Caco-2 (cell line): Measurements from ENCODE around the gene FES. TPM values are rescaled to one million over a fixed set of nuclear protein-coding genes. Genes with fewer than 3 reads are reported as not detected.

Experiments used
- BruUV-seq: library from RNA; stranded (reverse); fragments of 400-500 nt; replicated peaks from 2 replicates; lab custom pipeline; 2021; lab: Mats Ljungman, UMichigan
- CTCF ChIA-PET: fragments of 300-600 bp; sonication (Branson Sonifier 250); formaldehyde crosslinking; loops from one replicate; lab custom pipeline; 2022; ENCODE audit warnings: antibody characterized with exemption; lab: Charles Lee
- POLR2A ChIA-PET: fragments of 300-600 bp; sonication (Branson Sonifier 250); formaldehyde crosslinking; loops from one replicate; lab custom pipeline; 2022; ENCODE audit warnings: antibody characterized with exemption; lab: Charles Lee
- DNase-seq, 2 experiments: peaks; one replicate each; pipeline versions ENCODE4 v3.0.0 to v3.0.0-alpha.2; 2020 to 2022
- H3K27me3 ChIP-seq: replicated peaks from 2 replicates; pipeline ENCODE4 v1.6.0; 2011; ENCODE audit warnings: low read length; ENCODE audit not compliant: control insufficient read depth, insufficient read depth
- H3K36me3 ChIP-seq: 2 replicates; pipeline ENCODE4 v1.5.1; 2011; ENCODE audit warnings: low read length; ENCODE audit not compliant: control insufficient read depth, insufficient read depth
- H3K4me1 ChIP-seq: fragments of 250-450 bp; sonication (Bioruptor Pico); 2 replicates; pipeline ENCODE4 v1.5.1; 2020; ENCODE audit warnings: mild to moderate bottlenecking
- H3K4me3 ChIP-seq: 2 replicates; pipeline ENCODE4 v1.5.1; 2011; ENCODE audit warnings: low read depth, mild to moderate bottlenecking, control low read depth, low read length
- H3K9me3 ChIP-seq: fragments of 250-450 bp; sonication (Bioruptor Pico); 2 replicates; pipeline ENCODE4 v1.5.1; 2020; ENCODE audit warnings: mild to moderate bottlenecking, moderate library complexity
- H3K27ac Mint-ChIP-seq: one replicate; pipeline ENCODE4 v1.8.0; 2022; ENCODE audit warnings: mixed read lengths; ENCODE audit not compliant: unreplicated experiment
- H3K27me3 Mint-ChIP-seq: one replicate; pipeline ENCODE4 v1.8.0; 2022; ENCODE audit warnings: mixed read lengths; ENCODE audit not compliant: insufficient read depth, unreplicated experiment
- H3K36me3 Mint-ChIP-seq: one replicate; pipeline ENCODE4 v1.8.0; 2022; ENCODE audit warnings: mild to moderate bottlenecking, mixed read lengths; ENCODE audit not compliant: insufficient read depth, unreplicated experiment
- H3K4me1 Mint-ChIP-seq: one replicate; pipeline ENCODE4 v1.8.0; 2022; ENCODE audit warnings: low read depth, mixed read lengths; ENCODE audit not compliant: unreplicated experiment
- H3K4me3 Mint-ChIP-seq: one replicate; pipeline ENCODE4 v1.8.0; 2022; ENCODE audit warnings: mild to moderate bottlenecking, moderate library complexity, mixed read lengths; ENCODE audit not compliant: unreplicated experiment
- H3K9me3 Mint-ChIP-seq: one replicate; pipeline ENCODE4 v1.8.0; 2022; ENCODE audit warnings: mixed read lengths; ENCODE audit not compliant: unreplicated experiment
- intact Hi-C: fragments of 100-400 bp; cut with micrococcal nuclease; formaldehyde crosslinking; loops from one replicate; pipeline ENCODE4 v1.10.0; 2022; ENCODE audit not compliant: unreplicated experiment
- total RNA-seq: library from RNA; stranded (reverse); gene quantifications from 2 replicates; pipeline ENCODE4 v1.2.3, GENCODE V29; 2022
- TF ChIP-seq, protein P1 (sequence below), 2 experiments: fragments of 200-600 bp in 1 of 2; IDR thresholded peaks; 1 replicate in 1 of 2; 2 replicates in 1 of 2; pipeline versions ENCODE4 v1.5.1 to v1.8.0; 2011 to 2022; ENCODE audit warnings: antibody characterized with exemption in 1 of 2, control low read depth in 1 of 2, inconsistent platforms in 1 of 2, low read depth in 1 of 2, low read length in 1 of 2, mild to moderate bottlenecking in 1 of 2, moderate library complexity in 1 of 2; ENCODE audit not compliant: insufficient read depth in 1 of 2, severe bottlenecking in 1 of 2, unreplicated experiment in 1 of 2

Gene FES
- total RNA-seq, 1 experiment from 2014 or later, result 1.7 TPM

DNA sequence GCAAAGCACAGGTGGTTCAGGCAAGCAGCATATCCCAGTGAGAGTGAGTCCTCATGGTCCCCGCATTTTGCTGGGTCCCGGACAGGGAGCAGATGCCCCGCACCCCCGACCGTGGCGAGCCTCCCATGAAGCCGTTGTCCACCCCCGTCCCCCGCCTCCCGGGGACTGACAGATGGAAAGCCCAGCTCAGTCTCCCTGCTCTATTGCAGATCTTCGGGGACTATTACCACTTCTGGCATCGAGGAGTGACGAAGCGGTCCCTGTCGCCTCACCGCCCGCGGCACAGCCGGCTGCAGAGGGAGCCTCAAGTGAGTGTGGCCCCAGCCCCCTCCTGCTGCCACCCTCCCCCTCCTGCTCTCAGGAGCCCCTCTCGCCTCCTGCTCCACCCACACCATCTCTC, 8.3 kb upstream of the FES start:
- TF ChIP-seq, protein P1, sequence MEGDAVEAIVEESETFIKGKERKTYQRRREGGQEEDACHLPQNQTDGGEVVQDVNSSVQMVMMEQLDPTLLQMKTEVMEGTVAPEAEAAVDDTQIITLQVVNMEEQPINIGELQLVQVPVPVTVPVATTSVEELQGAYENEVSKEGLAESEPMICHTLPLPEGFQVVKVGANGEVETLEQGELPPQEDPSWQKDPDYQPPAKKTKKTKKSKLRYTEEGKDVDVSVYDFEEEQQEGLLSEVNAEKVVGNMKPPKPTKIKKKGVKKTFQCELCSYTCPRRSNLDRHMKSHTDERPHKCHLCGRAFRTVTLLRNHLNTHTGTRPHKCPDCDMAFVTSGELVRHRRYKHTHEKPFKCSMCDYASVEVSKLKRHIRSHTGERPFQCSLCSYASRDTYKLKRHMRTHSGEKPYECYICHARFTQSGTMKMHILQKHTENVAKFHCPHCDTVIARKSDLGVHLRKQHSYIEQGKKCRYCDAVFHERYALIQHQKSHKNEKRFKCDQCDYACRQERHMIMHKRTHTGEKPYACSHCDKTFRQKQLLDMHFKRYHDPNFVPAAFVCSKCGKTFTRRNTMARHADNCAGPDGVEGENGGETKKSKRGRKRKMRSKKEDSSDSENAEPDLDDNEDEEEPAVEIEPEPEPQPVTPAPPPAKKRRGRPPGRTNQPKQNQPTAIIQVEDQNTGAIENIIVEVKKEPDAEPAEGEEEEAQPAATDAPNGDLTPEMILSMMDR (IDR thresholded peaks at IDR 0.05; ENCODE audit: insufficient read depth in 1 of 2, low read depth in 1 of 2, low read length in 1 of 2, severe bottlenecking in 1 of 2, unreplicated experiment in 1 of 2), result no peak
- Mint-ChIP-seq H3K36me3 (peaks cover 18% of the 10 kb centered on the region), H3K4me1 (no peaks in the 10 kb centered on the region), H3K27ac (no peak overlapping the region), H3K4me3 (no peak overlapping the region), H3K27me3 (no peaks in the 10 kb centered on the region), H3K9me3 (no peaks in the 10 kb centered on the region)
- intact Hi-C loops, result no loop called here
- peaks cover 27% of the 10 kb centered on the region for H3K4me1 ChIP-seq
- BruUV-seq, result no TSS peak
- H3K27me3 ChIP-seq, result no peaks in the 10 kb centered on the region
- no peak overlapping the region for H3K4me3 ChIP-seq
- ChIA-PET CTCF (no interaction called here), POLR2A (no interaction called here)
- no peaks in the 10 kb centered on the region for H3K36me3 ChIP-seq
- no peak for DNase-seq
- no peaks in the 10 kb centered on the region for H3K9me3 ChIP-seq

DNA sequence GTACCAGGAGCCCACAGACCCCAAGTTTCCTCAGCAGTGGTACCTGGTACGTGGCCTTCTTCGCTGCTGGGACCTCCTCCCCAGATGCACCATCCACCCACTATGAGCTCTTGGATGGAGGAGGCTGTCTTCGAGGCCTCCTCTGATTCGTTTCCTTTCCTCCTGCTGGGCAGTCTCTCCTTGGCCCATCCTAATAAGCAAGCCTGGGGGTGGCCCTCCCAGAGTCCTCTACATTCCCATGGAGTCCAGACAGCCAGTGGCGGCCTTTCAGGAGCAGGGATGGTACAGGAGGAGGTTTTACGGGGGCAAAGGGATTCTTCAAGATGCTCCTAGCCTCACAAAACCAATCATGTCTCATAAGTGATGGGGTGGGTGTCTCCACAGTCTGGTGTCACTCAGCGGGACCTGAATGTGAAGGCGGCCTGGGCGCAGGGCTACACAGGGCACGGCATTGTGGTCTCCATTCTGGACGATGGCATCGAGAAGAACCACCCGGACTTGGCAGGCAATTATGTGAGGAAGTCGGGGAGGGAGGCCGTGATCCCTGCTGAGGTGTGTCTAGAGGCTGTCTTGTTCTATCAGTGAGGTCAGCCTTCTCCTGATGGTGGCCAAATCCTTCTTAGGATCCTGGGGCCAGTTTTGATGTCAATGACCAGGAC, 7.7 kb upstream of the FES start:
- POLR2A ChIA-PET, result no interaction called here
- BruUV-seq, result no TSS peak

DNA sequence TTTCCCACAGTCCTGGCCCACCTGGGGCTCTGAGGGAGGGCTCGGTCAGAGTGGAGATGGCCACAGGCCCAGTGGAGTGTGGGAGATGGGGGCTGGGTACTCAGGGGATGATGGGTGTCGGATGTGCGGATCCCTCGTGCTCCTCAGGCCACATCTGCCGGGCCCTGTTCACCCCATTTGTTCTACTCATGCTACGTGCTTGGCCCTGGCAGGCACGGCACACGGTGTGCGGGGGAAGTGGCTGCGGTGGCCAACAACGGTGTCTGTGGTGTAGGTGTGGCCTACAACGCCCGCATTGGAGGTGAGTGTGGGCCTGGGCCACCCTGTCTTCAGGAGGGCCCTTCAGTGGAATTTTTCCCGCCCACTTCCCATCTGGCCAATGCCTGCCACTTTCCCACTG, 7.0 kb upstream of the FES start:
- Mint-ChIP-seq H3K9me3 (no peaks in the 10 kb centered on the region), H3K27ac (no peak overlapping the region), H3K27me3 (no peaks in the 10 kb centered on the region), H3K36me3 (peaks cover 23% of the 10 kb centered on the region), H3K4me3 (no peak overlapping the region), H3K4me1 (no peaks in the 10 kb centered on the region)
- no peak for DNase-seq
- Histone ChIP-seq H3K4me1 (peaks cover 24% of the 10 kb centered on the region), H3K36me3 (no peaks in the 10 kb centered on the region), H3K4me3 (no peak overlapping the region), H3K9me3 (no peaks in the 10 kb centered on the region), H3K27me3 (no peaks in the 10 kb centered on the region)
- POLR2A ChIA-PET, result no interaction called here
- no TSS peak for BruUV-seq
- intact Hi-C loops, result no loop called here
- TF ChIP-seq, protein P1 (IDR thresholded peaks at IDR 0.05; ENCODE audit: insufficient read depth in 1 of 2, low read depth in 1 of 2, low read length in 1 of 2, severe bottlenecking in 1 of 2, unreplicated experiment in 1 of 2), result no peak
- CTCF ChIA-PET, result no interaction called here

More for the DNA sequence above, 7.7 kb upstream of the FES start:
- peaks cover 21% of the 10 kb centered on the region for H3K36me3 Mint-ChIP-seq
- Histone ChIP-seq H3K4me1 (peaks cover 27% of the 10 kb centered on the region), H3K36me3 (no peaks in the 10 kb centered on the region), H3K4me3 (no peak overlapping the region), H3K27me3 (no peaks in the 10 kb centered on the region), H3K9me3 (no peaks in the 10 kb centered on the region)
- H3K4me1 Mint-ChIP-seq, result no peaks in the 10 kb centered on the region
- H3K27ac Mint-ChIP-seq, result no peak overlapping the region
- H3K27me3 Mint-ChIP-seq, result no peaks in the 10 kb centered on the region
- no peak for DNase-seq
- TF ChIP-seq, protein P1 (IDR thresholded peaks at IDR 0.05; ENCODE audit: insufficient read depth in 1 of 2, low read depth in 1 of 2, low read length in 1 of 2, severe bottlenecking in 1 of 2, unreplicated experiment in 1 of 2), result no peak
- intact Hi-C loops, result no loop called here
- CTCF ChIA-PET, result no interaction called here
- no peaks in the 10 kb centered on the region for H3K9me3 Mint-ChIP-seq
- no peak overlapping the region for H3K4me3 Mint-ChIP-seq
